BLaER1 treated with 17β-estradiol and CSF1 and Interleukin-3, amounts not matched to agents 10 nM and 100 nM (cell line): ENCODE measurements around the gene DCAF11.
A peak's percentile ranks its signal among the peaks of the same experiment; 100 is the strongest.

ENCODE experiments used
- H3K27ac ChIP-seq, 11 experiments: shearing (Covaris generic); formaldehyde crosslinking; 2 replicates each; pipeline ENCODE4 v1.8.1; 2022
- H3K27me3 ChIP-seq, 11 experiments: shearing (Covaris generic); formaldehyde crosslinking; 2 replicates each; pipeline ENCODE4 v1.8.1; 2022
- H3K36me3 ChIP-seq, 11 experiments: shearing (Covaris generic); formaldehyde crosslinking; 2 replicates each; pipeline ENCODE4 v1.8.1; 2022
- H3K4me1 ChIP-seq, 10 experiments: shearing (Covaris generic); formaldehyde crosslinking; 2 replicates each; pipeline ENCODE4 v1.8.1; 2022
- H3K4me2 ChIP-seq, 11 experiments: shearing (Covaris generic); formaldehyde crosslinking; 2 replicates each; pipeline ENCODE4 v1.8.1; 2022
- H3K4me3 ChIP-seq, 10 experiments: shearing (Covaris generic); formaldehyde crosslinking; 2 replicates each; pipeline ENCODE4 v1.8.1; 2022
- H3K9ac ChIP-seq, 11 experiments: shearing (Covaris generic); formaldehyde crosslinking; 2 replicates each; pipeline ENCODE4 v1.8.1; 2022
- H3K9me3 ChIP-seq, 11 experiments: shearing (Covaris generic); formaldehyde crosslinking; replicated peaks in 1 of 11; 2 replicates each; pipeline ENCODE4 v1.8.1; 2022
- H4K20me1 ChIP-seq, 11 experiments: shearing (Covaris generic); formaldehyde crosslinking; 2 replicates each; pipeline ENCODE4 v1.8.1; 2022
- Cebpa-rat ChIP-seq, 11 experiments: shearing (Covaris generic); IDR thresholded peaks; 2 replicates each; pipeline ENCODE4 v1.8.1; 2022

DCAF11 gene

GRCh38 chr14:24147761-24148428, 33.3 kb downstream of the DCAF11 start:
- H4K20me1 ChIP-seq: peaks cover 4 to 66% (median 53%) of the 10 kb centered on the region in 11 experiments; a peak in 18 of 22 replicates
- H3K27me3 ChIP-seq: no peaks in the 10 kb centered on the region
- no peak for TF ChIP-seq Cebpa-rat (IDR thresholded peaks at IDR 0.05)
- peaks cover 45 to 62% (median 47%) of the 10 kb centered on the region in 10 experiments for H3K4me1 ChIP-seq
- H3K36me3 ChIP-seq: peaks cover 56 to 75% (median 67%) of the 10 kb centered on the region in 11 experiments
- peak overlapping the region; percentile 88 to 99 (median 92) for H3K4me3 ChIP-seq
- no peaks in the 10 kb centered on the region for H3K9me3 ChIP-seq
- H3K4me2 ChIP-seq: peak overlapping the region; percentile 91 to 100 (median 97)
- H3K9ac ChIP-seq: peak overlapping the region; percentile 86 to 96 (median 90)
- peak overlapping the region; percentile 57 to 94 (median 82) for H3K27ac ChIP-seq

GRCh38 chr14:24149302-24149969, 34.9 kb downstream of the DCAF11 start:
- Histone ChIP-seq H3K4me2 (peak overlapping the region in 9 of 11 experiments; percentile 91 to 100 (median 97); a peak in 14 of 22 replicates), H3K36me3 (peaks cover 56 to 73% (median 63%) of the 10 kb centered on the region in 11 experiments), H4K20me1 (peaks cover 4 to 53% (median 41%) of the 10 kb centered on the region in 11 experiments; a peak in 18 of 22 replicates), H3K27ac (no peak overlapping the region), H3K9ac (peak overlapping the region in 10 of 11 experiments; percentile 27 to 96 (median 90); a peak in 14 of 22 replicates), H3K9me3 (no peaks in the 10 kb centered on the region), H3K4me3 (no peak overlapping the region; a peak in 1 of 20 replicates), H3K4me1 (peaks cover 30 to 50% (median 36%) of the 10 kb centered on the region in 10 experiments), H3K27me3 (no peaks in the 10 kb centered on the region)
- no peak for TF ChIP-seq Cebpa-rat (IDR thresholded peaks at IDR 0.05)

- H3K9me3 ChIP-seq: no peaks in the 10 kb centered on the region
- H3K4me3 ChIP-seq: no peak overlapping the region
- H3K27ac ChIP-seq: no peak overlapping the region
- H3K4me2 ChIP-seq: peak overlapping the region in 1 of 11 experiments; percentile 99; a peak in 1 of 22 replicates
- peak overlapping the region in 6 of 11 experiments; percentile 21 to 96 (median 64); a peak in 6 of 22 replicates for H3K9ac ChIP-seq
- peaks cover 24 to 50% (median 33%) of the 10 kb centered on the region in 10 experiments for H3K4me1 ChIP-seq
- no peak for TF ChIP-seq Cebpa-rat (IDR thresholded peaks at IDR 0.05)
- peaks cover 57 to 73% (median 65%) of the 10 kb centered on the region in 11 experiments for H3K36me3 ChIP-seq
- H3K27me3 ChIP-seq: no peaks in the 10 kb centered on the region
- H4K20me1 ChIP-seq: peaks cover 4 to 51% (median 41%) of the 10 kb centered on the region in 11 experiments; a peak in 18 of 22 replicates
Observed at GRCh38 chr14:24150061-24150460, 35.5 kb downstream of the DCAF11 start.

GRCh38 chr14:24150567-24150966, 36.0 kb downstream of the DCAF11 start:
- Histone ChIP-seq H3K9ac (peak overlapping the region in 5 of 11 experiments; percentile 32 to 92 (median 43); a peak in 3 of 22 replicates), H3K4me1 (peaks cover 19 to 50% (median 33%) of the 10 kb centered on the region in 10 experiments), H3K27ac (no peak overlapping the region), H3K9me3 (no peaks in the 10 kb centered on the region), H3K36me3 (peaks cover 62 to 74% (median 70%) of the 10 kb centered on the region in 11 experiments), H3K27me3 (no peaks in the 10 kb centered on the region), H3K4me3 (no peak overlapping the region), H3K4me2 (0 out of 22 replicates have a peak overlapping the region, but pooled peaks of 1 of the 11 experiments have one; percentile 99), H4K20me1 (peaks cover 4 to 50% (median 41%) of the 10 kb centered on the region in 11 experiments; a peak in 18 of 22 replicates)
- TF ChIP-seq Cebpa-rat (IDR thresholded peaks at IDR 0.05): no peak

GRCh38 chr14:24150993-24151392, 36.4 kb downstream of the DCAF11 start:
- H3K9ac ChIP-seq: 0 out of 22 replicates have a peak overlapping the region, but pooled peaks of 1 of the 11 experiments have one; percentile 1
- H3K4me1 ChIP-seq: peaks cover 15 to 48% (median 31%) of the 10 kb centered on the region in 10 experiments
- H3K4me2 ChIP-seq: no peak overlapping the region
- no peak for TF ChIP-seq Cebpa-rat (IDR thresholded peaks at IDR 0.05)
- no peaks in the 10 kb centered on the region for H3K9me3 ChIP-seq
- H4K20me1 ChIP-seq: peaks cover 4 to 52% (median 41%) of the 10 kb centered on the region in 11 experiments; a peak in 18 of 22 replicates
- no peak overlapping the region for H3K27ac ChIP-seq
- peaks cover 66 to 78% (median 74%) of the 10 kb centered on the region in 11 experiments for H3K36me3 ChIP-seq
- no peak overlapping the region for H3K4me3 ChIP-seq
- H3K27me3 ChIP-seq: no peaks in the 10 kb centered on the region

- Histone ChIP-seq H3K4me1 (peaks cover 14 to 48% (median 30%) of the 10 kb centered on the region in 10 experiments), H3K27ac (no peak overlapping the region), H3K36me3 (peaks cover 72 to 84% (median 79%) of the 10 kb centered on the region in 11 experiments), H3K9ac (peak overlapping the region in 2 of 11 experiments; percentile 1 to 10; a peak in 1 of 22 replicates), H3K4me2 (no peak overlapping the region), H3K4me3 (no peak overlapping the region), H3K9me3 (no peaks in the 10 kb centered on the region), H4K20me1 (peaks cover 4 to 52% (median 41%) of the 10 kb centered on the region in 11 experiments; a peak in 18 of 22 replicates), H3K27me3 (no peaks in the 10 kb centered on the region)
- TF ChIP-seq Cebpa-rat (IDR thresholded peaks at IDR 0.05): no peak
Observed at GRCh38 chr14:24151404-24152080, 37.0 kb downstream of the DCAF11 start.

GRCh38 chr14:24155100-24155499, 40.5 kb downstream of the DCAF11 start:
- peaks cover 89 to 100% (median 96%) of the 10 kb centered on the region in 11 experiments for H3K36me3 ChIP-seq
- H3K4me1 ChIP-seq: peaks cover 0 to 28% (median 13%) of the 10 kb centered on the region in 10 experiments; a peak in 15 of 20 replicates
- H4K20me1 ChIP-seq: peaks cover 0 to 39% (median 22%) of the 10 kb centered on the region in 11 experiments; a peak in 14 of 22 replicates
- H3K4me2 ChIP-seq: peak overlapping the region in 3 of 11 experiments; percentile 4 to 11 (median 8); a peak in 1 of 22 replicates
- H3K27me3 ChIP-seq: no peaks in the 10 kb centered on the region
- no peak for TF ChIP-seq Cebpa-rat (IDR thresholded peaks at IDR 0.05)
- H3K27ac ChIP-seq: peak overlapping the region in 1 of 11 experiments; percentile 15; a peak in 1 of 22 replicates
- peak overlapping the region in 6 of 11 experiments; percentile 5 to 44 (median 24); a peak in 4 of 22 replicates for H3K9ac ChIP-seq
- no peaks in the 10 kb centered on the region for H3K9me3 ChIP-seq
- no peak overlapping the region for H3K4me3 ChIP-seq

- peaks cover 78 to 90% (median 86%) of the 10 kb centered on the region in 11 experiments for H3K36me3 ChIP-seq
- H3K27me3 ChIP-seq: no peaks in the 10 kb centered on the region
- H3K9ac ChIP-seq: peak overlapping the region in 2 of 11 experiments; percentile 28 to 32; a peak in 1 of 22 replicates
- H3K4me3 ChIP-seq: no peak overlapping the region
- no peak overlapping the region for H3K27ac ChIP-seq
- H3K4me1 ChIP-seq: peaks cover 14 to 37% (median 25%) of the 10 kb centered on the region in 10 experiments
- peaks cover 0 to 22% (median 12%) of the 10 kb centered on the region in 11 experiments; a peak in 13 of 22 replicates for H4K20me1 ChIP-seq
- no peak for TF ChIP-seq Cebpa-rat (IDR thresholded peaks at IDR 0.05)
- no peaks in the 10 kb centered on the region for H3K9me3 ChIP-seq
- H3K4me2 ChIP-seq: no peak overlapping the region
Observed at GRCh38 chr14:24156840-24157239, 42.3 kb downstream of the DCAF11 start.
